HS-27A (cell line): ENCODE data around the gene PCNP.
"Not testable (repeated sequence)": the region's sequence is repeated elsewhere in the genome, so short reads cannot be mapped to it uniquely, and the experiment has no call there.

Source experiments
- DNase-seq: peaks from one replicate; pipeline ENCODE4 v3.0.0-alpha.2; 2012; ENCODE audit warnings: low read depth, missing footprints

Gene PCNP

DNA sequence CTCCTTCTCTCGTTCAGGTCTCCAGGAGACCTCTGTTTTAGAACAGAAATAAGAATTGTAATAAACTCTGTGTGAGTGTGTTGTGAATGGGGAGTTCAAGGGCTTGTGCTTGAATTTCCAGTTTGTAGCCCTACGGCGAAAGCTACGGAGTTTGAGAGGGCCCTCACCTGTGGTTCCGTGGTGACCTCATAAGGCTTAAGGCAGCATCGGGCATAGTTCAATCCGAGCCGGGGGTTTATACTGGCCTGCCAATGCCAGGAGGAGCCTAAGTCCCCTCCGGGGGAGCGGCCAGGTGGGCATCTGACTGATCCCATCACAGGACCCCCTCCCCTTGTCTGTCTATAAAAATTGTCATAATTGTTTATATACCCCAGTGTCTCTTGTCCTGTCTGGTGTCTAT lies 59.2 kb downstream of the PCNP start:
- no peak for DNase-seq

DNA sequence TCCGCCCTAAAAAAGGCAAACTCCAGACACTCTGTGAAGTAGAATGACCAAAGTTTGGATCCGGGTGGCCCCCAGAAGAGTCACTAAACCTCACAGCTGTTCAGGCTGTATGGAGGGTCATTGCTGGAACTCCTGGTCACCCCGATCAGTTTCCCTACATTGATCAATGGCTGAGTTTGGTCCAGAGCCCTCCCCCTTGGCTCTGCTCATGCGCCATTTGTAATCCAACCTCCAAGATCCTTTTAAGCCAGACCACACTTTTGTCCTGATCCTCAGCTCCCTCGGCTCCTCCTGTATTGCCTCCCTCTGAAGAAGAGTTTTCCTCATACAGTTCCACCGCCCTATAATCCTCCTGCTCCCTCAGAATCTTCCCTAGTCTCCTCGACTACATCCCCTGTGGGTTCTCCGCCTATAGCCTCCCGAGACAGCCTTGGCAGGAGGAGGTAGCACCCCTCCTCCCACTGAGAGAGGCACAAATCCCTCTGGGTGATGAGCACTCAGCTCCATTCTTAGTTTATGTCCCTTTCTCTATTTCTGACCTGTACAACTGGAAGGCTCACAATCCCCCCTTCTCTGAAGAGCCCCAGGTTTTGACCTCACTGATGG lies 60.7 kb downstream of the PCNP start:
- DNase-seq, result no peak

DNA sequence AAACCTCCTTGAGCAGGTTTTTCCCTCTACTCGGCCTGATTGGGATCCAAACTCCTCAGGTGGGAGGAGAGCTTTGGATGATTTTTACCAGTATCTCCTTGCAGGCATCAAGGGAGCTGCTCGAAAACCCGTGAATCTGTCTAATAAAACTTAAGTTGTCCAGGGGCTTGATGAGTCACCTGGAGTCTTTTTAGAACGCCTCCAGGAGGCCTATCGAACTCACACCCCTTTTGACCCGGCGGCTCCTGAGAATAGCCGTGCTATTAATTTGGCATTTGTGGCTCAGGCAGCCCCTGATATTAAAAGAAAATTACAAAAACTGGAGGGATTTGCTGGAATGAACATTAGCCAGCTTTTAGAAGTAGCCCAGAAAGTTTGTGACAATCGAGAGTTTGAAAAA lies 61.4 kb downstream of the PCNP start:
- DNase-seq, result no peak

DNA sequence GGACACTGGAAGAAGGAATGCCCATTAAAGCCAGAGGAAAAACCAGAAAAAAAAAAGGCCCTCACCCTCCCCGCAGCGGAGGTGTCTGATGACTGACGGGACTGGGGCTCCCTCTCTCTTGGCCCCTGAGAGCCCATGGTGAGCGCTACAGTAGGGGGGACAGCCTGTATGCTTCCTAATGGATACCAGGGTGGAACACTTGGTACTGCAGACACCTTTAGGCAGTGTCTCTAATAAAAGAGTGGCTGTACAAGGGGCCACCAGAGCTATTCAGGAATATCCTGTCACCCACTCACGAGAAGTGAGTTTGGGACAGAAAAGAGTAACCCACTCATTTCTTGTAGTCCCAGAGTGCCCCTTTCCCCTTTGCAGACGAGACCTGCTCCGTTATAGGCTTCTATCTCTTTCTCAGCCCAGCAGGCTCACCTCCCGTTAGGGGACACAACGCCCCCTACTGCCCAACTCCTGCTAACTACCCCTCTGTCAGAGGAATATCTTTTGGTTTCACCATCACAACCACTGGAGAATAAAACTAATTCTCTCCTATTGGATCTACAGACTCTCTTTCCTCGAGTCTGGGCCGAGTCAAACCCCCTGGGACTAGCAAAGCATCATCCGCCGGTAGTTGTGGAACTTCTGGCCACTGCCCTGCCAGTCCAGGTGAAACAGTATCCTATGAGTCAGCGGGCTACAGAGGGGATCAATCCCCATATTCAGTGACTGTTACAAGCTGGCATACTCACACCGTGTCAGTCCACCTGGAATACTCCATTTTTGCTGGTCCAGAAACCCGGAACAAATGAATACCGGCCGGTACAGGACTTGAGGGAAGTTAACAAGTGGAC lies 62.2 kb downstream of the PCNP start:
- no peak for DNase-seq

DNA sequence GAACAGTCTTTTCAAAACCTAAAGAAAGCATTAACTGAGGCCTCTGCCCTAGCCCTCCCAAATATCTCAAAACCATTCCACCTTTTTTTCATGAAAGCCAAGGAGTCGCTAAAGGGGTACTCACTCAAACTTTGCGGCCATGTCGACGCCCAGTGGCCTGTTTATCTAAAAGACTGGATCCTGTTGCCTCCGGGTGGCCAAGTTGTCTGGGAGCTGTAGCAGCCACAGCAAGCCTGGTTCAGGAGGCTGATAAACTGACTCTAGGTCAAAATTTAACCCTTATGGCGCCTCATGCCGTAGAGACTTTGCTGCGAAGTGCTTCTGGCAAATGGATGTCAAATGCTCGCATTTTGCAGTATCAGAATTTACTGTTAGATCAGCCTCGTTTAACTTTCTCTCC lies 63.5 kb downstream of the PCNP start:
- no peak for DNase-seq

DNA sequence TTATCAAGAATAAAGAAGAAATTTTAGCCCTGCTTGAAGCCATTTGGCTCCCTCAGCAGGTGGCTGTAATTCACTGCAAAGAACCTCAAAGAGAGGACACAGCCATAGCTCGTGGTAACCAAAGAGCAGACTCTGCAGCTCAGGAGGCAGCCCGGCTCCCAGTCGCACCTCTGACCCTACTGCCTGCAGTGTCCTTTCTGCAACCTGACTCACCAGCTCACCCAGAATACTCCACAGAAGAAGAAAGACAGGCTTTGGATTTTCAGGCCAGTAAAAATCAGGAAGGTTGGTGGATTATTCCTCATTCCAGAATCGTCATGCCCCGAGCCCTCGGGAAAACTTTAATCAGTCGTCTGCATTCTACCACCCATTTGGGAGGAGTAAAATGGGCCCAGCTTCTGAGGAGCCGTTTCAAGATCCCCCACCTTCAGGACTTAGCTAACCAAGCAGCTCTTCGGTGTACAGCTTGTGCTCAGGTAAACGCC lies 64.3 kb downstream of the PCNP start:
- DNase-seq, result no peak

DNA sequence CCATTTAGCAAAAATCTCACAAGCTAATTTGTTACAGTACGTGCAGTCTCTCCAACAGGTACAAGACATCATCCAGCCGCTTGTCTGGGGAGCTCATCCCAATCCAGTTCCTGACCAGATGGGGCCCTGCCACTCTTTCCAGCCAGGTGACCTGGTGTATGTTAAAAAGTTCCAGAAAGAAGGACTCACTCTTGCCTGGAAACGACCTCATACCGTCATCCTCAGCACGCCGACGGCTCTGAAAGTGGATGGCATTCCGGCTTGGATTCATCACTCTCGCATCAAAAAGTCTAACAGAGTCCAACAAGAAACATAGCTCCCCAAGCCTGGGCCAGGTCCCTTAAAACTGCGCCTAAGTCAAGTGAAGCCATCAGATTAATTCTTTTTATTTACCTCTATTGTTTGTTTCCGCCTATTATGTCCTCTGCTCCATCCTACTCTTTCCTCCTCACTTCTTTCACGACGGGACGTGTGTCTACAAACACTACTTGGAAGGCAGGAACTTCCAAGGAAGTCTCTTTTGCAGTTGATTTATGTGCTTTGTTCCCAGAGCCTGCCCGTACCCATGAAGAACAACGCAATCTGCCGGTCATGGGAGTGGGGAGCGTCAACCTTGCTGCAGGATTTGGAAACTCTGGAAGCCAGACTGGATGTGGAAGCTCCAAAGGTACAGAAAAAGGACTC lies 65.4 kb downstream of the PCNP start:
- no peak for DNase-seq

DNA sequence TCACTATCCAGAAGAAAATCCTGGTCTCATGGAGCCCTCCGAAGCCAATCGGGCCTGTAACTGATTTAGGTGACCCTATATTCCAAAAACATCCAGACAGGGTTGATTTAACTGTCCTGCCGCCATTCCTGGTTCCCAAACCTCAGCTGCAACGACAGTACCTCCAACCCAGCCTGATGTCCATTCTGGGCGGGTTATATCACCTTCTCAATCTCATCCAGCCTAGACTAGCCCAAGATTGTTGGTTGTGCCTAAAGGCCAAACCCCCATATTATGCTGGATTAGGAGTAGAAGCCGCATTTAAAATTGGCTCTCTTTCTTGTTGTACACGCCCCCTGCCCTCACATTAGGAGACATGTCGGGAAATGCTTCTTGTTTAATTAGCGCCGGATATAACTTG lies 66.3 kb downstream of the PCNP start:
- DNase-seq, result no peak

DNA sequence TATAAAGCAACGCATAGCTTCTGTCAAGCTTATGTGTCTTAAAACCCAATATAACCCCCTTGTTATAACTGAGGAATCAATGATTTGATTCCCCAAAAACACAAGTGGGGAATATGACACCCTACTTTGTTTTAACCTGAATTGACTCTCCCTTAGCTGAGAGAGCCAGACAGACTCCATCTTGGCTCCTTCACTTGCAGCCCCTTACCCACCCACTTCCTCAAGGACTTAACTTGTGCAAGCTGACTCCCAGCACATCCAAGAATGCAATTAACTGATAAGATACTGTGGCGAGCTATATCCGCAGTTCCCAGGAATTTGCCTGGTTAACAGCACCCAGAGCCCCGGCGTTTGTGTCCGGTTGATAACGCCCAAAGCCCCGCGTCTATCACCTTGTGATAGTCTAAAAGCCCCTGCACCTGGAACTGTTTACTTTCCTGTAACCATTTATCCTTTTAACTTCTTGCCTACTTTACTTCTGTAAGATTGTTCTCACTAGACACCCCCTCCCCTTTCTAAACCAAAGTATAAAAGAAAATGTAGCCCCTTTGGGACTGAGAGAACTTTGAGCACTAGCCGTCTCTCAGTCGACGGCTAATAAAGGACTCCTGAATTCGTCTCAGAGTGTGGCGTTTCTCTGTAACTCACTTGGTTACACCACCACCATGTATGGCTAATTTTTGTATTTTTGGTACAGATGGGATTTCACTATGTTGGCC lies 67.6 kb downstream of the PCNP start:
- DNase-seq, result not testable (repeated sequence)

DNA sequence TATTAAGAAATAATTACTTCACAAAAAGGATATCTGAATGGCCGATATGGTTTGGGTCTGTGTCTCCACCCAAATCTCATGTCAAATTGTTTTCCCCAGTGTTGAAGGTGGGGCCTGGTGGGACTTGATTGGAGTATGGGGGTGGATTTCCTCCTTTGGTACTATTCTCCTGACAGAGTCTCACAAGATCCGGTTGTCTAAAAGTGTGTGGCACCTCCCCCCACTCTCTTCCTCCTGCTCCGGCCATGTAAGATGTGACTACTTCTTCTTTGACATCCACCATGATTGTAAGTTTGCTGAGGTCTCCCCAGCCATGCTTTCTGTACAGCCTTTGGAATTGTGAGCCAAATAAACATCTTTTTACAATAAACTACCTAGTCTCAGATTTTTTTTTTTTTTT lies 68.5 kb downstream of the PCNP start:
- no peak for DNase-seq

DNA sequence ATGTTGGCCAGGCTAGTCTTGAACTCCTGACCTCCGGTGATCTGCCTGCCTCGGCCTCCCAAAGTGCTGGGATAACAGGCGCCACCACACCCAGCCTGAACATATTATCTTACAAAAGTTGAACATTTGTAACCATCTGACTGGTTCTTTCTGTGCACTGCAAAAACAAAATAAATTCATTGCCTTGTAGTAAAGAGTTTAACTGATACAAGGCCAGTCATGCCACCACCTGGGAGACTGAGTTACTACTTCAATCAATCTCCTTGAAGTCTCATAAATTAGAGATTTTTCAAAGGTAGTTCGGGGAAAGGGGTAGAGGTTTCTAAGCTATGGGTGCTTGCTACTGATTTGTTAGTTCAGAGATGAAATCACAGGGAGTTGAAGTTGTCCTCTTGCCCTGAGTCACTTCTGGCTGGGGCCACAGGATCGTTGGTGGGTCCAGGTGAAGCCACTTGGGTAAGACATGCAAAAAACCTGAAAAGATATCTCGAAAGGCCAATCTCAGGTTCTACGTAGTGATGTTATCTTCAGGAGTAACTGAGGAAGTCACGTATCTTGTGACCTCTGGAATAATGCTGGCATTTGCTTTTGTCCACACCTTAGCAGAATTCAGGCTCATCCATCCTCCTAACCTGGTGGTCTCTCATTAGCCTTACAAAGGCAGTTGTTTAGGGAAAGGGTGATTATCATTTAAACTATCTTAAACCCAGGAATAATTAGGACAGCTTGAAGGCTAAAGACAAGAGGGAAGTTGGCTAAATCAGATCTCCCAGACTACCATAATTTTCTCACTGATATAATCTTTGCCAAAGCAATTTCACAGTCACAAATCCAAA lies 69.2 kb downstream of the PCNP start:
- DNase-seq, result no peak
